ENCODE data around the gene MYO7B.
A peak's percentile ranks its signal among the peaks of the same experiment; 100 is the strongest.

MYO7B gene

DNA sequence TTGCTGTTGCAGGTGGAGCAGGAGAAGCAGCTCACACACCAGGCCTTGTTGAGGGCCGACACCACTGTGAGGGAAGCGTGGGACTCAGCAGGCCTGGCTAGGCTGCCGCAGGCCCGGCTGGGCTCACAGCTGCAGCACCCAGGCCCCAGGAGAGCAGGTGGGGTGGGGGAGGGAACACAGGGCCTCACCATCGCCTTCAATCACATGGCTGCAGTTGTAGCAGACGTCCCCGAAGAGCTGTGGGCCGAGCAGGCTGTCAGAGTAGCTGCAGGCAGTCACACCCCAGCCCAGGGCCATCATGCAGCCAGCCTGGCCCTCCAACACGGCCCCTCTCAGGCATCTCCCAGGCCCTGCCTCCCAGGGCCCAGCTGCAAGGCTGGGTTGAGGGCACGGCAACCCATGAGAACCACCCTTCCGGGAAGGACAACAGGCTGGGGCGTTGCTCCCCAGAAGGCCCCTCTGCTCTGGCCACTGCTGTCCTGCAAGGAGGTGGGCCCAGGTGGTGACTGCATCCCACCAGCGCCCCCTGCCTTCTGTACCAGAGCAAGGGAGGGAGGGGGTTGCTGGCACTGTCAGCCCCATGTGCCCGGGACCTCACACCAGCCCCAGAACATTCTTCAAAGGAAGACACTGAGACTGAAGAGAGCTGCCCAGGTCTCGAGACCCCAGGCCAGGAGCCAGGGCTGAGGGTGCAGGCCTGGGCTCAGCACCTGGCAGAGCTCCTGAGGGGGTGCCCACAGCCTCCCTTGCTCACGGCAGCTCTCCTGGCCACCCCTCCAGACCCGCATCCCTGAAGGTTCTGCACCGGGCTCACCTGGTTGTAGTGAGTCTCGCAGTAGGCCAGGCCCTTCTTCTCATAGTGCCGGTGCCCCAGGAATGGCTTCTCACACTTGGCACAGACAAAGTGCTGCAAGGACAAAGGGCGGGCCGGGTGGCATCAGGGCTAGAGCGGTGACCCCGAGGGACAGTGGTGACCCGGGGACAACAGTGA lies 104.9 kb downstream of the MYO7B start:
- DNase-seq, result no peak

- no peak for DNase-seq
These were observed 105.7 kb downstream of the MYO7B start for GRCh38 chr2:127641133-127641532.

- DNase-seq, result no peak
These were observed 106.5 kb downstream of the MYO7B start for GRCh38 chr2:127641846-127642507.

DNA sequence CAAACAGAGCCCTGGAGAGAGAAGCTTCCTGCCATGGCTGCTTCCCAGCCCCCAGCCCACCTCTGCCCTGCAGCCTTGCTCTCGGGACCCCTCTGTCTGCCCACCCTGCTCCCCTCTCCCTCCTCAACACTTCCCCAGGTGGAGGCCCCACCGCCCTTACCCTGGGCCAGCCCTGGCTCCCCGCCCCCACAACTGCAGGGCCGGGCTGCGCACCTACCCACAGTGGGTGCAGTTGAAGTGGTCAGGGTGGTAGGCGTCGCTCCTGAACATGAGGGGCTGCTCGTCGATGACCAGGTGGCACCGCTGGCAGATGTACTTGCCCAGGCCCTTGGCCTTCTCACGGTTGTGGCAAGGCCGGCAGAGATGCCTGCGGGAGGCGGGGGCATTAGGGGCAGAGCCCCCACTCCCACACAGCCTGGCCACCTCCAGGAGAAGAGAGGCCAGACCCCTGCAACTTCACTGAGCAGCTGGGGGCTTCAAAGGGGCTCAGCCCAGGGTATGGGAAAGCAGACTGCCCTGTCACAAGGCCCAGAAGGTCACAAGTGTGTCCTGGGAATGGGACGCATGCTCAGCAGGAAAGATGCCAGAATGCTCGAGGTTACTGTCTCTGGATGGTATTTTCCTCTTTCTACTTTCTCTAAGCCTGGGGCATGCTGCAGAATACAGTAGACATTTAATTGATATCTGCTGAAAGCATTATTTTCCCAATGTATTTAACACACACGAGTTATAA lies 107.4 kb downstream of the MYO7B start:
- no peak for DNase-seq

DNA sequence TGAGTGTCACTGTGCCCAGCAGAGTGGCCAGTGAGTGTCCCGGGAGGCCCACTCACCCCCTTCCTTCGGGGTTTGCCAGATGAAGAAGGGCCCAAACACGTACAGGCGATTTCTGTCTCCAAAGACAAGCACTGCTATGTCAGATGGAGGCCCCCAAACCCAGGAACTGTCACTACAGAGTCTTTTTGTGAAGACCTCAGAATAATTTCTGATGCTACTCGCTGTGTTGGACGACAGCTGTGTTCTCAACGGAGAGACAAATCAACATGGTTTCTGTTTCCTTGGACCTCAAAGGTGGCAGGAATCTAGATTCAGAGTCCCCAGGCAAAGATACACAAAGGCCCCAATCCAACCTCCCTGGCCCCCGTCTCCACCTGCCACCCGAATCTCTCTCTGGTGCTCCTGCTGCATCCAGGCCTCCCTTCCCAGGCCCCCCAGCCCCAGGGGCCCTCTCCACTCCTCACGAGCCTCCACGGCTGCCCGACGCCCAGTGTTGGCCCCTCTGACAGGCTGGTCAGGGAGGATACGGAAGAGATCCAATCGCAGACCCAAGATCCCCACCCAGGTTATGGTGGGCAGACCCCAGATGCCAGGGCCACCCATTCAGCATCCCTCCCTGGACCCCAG lies 108.1 kb downstream of the MYO7B start:
- DNase-seq, result no peak

GRCh38 chr2:127644066-127645025 lies 108.9 kb downstream of the MYO7B start:
- DNase-seq, result no peak

DNA sequence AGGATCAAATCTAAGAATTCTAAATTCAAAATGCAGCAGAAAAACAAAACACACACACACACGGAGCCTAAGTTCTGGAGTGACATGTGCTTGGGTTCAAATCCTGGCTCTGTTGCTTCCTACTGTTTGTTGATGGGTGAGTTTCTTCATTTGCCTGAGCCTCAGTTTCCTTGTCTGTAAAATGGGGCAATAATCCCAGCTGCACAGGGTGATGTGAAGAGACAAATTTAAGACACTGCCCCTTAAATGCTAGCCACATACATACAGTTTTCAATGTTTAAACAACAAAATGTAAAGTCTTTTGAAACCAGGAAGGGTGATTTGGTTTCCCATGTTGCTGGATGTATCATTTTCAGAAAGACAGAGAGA lies 109.5 kb downstream of the MYO7B start:
- DNase-seq, result no peak

DNA sequence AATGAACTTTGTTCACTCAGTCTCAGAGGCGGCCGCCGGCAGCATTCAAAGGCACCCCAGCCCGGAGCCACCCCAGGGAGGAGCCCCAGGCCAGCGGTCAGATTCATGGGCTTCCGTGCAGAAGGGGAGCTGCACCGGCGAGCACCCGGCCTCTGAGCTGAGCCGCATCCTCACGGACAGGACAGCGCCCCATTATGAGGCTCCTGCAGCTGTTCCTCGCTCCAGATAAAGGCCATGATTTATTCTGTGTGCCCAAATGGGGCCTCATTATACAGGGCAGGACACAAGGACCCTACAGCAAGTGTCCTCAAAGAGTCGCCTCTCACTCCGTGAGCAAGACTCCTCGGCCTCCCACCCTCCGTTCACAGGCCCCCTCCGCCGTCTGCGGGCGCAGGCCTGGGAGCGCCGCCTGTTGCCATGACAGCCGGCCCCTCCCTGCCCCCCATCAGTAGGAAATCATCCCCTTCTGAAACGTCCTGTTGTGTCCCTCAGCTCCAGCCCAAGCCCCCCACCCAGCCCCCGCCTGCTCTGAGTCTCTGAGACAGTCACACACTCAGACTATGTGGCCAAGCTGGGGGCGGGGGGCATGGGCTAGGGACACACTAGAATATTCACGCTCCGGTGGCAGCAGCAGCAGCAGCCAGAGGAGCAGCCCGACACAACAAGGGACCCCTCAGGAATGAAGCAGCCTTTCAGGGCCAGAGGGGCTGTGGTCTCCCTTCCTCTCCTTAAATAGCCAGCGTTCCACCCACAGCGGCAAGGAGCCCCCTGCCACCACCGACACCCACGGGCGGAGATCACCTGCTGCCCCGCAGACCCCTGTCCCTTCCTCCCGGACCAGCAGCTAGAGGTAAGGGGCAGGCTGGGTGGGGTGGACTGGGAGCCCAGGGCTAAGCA lies 110.2 kb downstream of the MYO7B start, which contains the start of gene GPR17:
TSS of gene GPR17 (plus strand) at position 759 of the 897 bp plus-strand sequence. CDS start 4,583 bp downstream, outside the sequence.
- no peak for DNase-seq

- no peak for DNase-seq
These were observed 111.2 kb downstream of the MYO7B start for GRCh38 chr2:127646487-127647241.

GRCh38 chr2:127647242-127648190 lies 112.0 kb downstream of the MYO7B start:
- no peak for DNase-seq

- no peak for DNase-seq
These were observed 112.8 kb downstream of the MYO7B start for GRCh38 chr2:127648321-127648720.

GRCh38 chr2:127649100-127649611 lies 113.7 kb downstream of the MYO7B start:
- peak in 1 of 2 experiments; percentile 45 for DNase-seq

DNA sequence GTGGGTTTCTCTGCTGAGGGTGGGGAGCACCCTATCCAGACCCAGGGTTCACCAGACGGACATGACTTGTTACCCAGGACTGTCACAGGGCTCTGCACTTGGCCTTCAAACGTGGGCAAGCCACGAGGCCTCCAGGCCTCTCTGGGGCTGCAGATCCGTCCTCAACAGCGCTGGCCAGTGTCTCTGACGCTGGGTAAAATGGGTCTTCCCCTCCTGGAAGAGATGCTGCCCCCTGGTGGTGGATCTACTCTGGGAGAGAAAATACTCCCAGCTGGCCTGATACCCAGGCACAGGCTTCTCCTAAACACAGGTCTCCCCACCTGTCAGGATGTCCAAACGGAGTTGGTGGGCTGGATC lies 114.2 kb downstream of the MYO7B start:
- peak; percentile 74 to 84 for DNase-seq

DNA sequence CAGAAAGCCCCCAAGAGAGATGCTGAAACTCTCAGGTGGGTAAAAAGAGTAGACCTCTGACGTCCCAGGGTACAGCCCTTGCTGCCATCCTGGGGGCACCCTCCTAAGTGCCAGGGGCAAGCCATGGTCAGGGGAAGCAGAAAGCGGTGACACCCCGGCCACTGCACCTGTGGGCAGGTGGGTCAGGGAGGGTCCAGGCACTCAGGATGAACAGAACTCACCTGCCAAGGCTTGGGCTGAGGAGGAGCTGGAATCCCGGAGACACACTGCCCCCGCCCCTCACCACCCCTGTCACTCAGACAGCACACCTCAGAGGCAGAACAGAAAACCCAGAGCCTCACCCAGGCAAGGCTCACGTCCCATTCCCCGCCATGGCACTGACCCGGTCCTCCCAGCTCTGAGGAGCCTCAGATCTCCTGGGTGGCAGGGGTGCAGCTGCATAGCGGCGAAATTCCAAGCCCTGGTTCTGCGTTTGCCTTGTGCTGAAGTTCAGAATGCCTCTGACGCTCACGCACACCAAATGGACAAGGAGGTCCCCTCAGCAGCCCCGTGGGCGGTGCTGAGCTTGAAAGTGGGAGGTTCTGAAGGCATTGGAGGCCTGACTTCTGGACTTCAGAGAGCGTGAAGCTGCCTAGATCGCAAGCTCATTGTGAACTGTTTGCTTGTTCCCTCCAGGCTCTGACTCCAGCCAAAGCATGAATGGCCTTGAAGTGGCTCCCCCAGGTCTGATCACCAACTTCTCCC lies 114.7 kb downstream of the MYO7B start:
- DNase-seq, result no peak

DNA sequence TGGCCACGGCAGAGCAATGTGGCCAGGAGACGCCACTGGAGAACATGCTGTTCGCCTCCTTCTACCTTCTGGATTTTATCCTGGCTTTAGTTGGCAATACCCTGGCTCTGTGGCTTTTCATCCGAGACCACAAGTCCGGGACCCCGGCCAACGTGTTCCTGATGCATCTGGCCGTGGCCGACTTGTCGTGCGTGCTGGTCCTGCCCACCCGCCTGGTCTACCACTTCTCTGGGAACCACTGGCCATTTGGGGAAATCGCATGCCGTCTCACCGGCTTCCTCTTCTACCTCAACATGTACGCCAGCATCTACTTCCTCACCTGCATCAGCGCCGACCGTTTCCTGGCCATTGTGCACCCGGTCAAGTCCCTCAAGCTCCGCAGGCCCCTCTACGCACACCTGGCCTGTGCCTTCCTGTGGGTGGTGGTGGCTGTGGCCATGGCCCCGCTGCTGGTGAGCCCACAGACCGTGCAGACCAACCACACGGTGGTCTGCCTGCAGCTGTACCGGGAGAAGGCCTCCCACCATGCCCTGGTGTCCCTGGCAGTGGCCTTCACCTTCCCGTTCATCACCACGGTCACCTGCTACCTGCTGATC lies 115.4 kb downstream of the MYO7B start:
- DNase-seq, result no peak

- no peak for DNase-seq
These were observed 115.9 kb downstream of the MYO7B start for GRCh38 chr2:127651381-127651809.

GRCh38 chr2:127651971-127652550 lies 116.6 kb downstream of the MYO7B start:
- DNase-seq, result no peak
